OCI-LY1 (cell line): ENCODE data around the gene ETNK2.

Experiments
- EZH2 ChIP-seq: fragments of 200-600 bp; sonication (generic), shearing (Covaris generic); IDR thresholded peaks from 2 replicates; pipeline ENCODE4 v1.8.0; 2017; ENCODE audit warnings: borderline replicate concordance, mixed run types, mild to moderate bottlenecking, antibody characterized with exemption, low read length, moderate library complexity, mixed read lengths
- TF ChIP-seq, protein P1 (sequence below): fragments of 200-600 bp; sonication (generic), shearing (Covaris generic); IDR thresholded peaks from 2 replicates; pipeline ENCODE4 v1.5.1; 2017; ENCODE audit warnings: mild to moderate bottlenecking, antibody characterized with exemption, low read length, moderate library complexity, mixed read lengths

DNA sequence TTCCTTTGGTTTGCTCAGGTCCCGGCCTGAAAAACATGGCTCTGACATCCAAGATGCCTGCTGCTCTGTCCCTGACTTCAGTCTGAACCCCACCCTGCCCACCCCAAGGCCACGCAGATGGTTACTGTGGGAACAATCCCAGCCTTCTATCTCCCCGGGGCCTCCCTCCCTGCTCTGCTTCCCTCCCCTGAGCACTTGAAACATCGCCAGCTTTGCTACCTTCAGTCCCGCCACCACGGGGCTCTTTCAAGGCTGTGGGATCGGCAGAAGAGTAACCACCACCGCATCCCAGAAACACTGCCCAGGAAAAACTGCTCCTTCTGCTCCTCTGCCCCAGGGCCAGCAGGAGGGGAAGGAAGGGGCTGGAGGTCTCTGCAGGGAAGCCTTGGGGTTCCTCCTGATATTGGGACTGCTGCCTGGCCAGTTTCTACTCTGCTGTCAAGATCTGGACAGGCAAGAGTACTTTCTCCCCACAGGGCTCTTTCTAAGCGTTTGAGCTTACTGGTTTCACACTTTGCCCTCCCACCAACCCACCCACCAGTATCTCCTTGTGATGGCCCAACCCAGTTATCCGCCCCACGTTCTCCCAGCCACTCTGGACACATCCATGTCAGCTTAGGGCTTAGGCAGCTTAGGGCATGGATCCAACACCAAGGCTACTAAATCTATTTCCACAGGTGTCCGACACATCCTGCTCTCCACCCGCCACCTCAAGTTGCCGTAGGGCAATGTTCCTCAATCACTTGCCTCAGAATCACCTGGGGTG, 8.4 kb downstream of the ETNK2 start:
- TF ChIP-seq, protein P1, sequence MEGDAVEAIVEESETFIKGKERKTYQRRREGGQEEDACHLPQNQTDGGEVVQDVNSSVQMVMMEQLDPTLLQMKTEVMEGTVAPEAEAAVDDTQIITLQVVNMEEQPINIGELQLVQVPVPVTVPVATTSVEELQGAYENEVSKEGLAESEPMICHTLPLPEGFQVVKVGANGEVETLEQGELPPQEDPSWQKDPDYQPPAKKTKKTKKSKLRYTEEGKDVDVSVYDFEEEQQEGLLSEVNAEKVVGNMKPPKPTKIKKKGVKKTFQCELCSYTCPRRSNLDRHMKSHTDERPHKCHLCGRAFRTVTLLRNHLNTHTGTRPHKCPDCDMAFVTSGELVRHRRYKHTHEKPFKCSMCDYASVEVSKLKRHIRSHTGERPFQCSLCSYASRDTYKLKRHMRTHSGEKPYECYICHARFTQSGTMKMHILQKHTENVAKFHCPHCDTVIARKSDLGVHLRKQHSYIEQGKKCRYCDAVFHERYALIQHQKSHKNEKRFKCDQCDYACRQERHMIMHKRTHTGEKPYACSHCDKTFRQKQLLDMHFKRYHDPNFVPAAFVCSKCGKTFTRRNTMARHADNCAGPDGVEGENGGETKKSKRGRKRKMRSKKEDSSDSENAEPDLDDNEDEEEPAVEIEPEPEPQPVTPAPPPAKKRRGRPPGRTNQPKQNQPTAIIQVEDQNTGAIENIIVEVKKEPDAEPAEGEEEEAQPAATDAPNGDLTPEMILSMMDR: no peak
- TF ChIP-seq EZH2: no peak
